AG10803 (cell line): ENCODE results near the gene PSTPIP1.

Experiments used
- DNase-seq: peaks from one replicate; pipeline ENCODE4 v3.0.0; 2010; ENCODE audit warnings: low read depth
- H3K4me3 ChIP-seq: 2 replicates; pipeline ENCODE4 v1.5.1; 2011; ENCODE audit warnings: mild to moderate bottlenecking, low read length, control low read depth
- CTCF ChIP-seq: conservative IDR thresholded peaks from 2 replicates; pipeline ENCODE4 v1.5.1; 2011; ENCODE audit warnings: mild to moderate bottlenecking, low read length, control low read depth, inconsistent platforms

Gene PSTPIP1

GRCh38 chr15:77009646-77010311 is 14.9 kb downstream of the PSTPIP1 start:
- no peak overlapping the region for H3K4me3 ChIP-seq
- no peak for TF ChIP-seq CTCF
- peak; percentile 20 for DNase-seq

GRCh38 chr15:77010312-77010686 is 15.4 kb downstream of the PSTPIP1 start:
- TF ChIP-seq CTCF, result no peak
- no peak overlapping the region for H3K4me3 ChIP-seq
- DNase-seq, result no peak

GRCh38 chr15:77010857-77011256 is 15.9 kb downstream of the PSTPIP1 start:
- no peak for TF ChIP-seq CTCF
- no peak for DNase-seq
- no peak overlapping the region for H3K4me3 ChIP-seq

GRCh38 chr15:77012117-77012712 is 17.3 kb downstream of the PSTPIP1 start:
- no peak for DNase-seq
- no peak for TF ChIP-seq CTCF
- no peak overlapping the region for H3K4me3 ChIP-seq

- DNase-seq, result no peak
- no peak overlapping the region for H3K4me3 ChIP-seq
- TF ChIP-seq CTCF, result no peak
Observed at GRCh38 chr15:77012868-77013267, 17.9 kb downstream of the PSTPIP1 start.

- DNase-seq, result no peak
- TF ChIP-seq CTCF, result no peak
- no peak overlapping the region for H3K4me3 ChIP-seq
Observed at GRCh38 chr15:77013776-77014131, 18.8 kb downstream of the PSTPIP1 start.
